ENCODE data around the gene FN3KRP. TPM values are rescaled to one million over a fixed set of nuclear protein-coding genes. Genes with fewer than 3 reads are reported as not detected.
"Not testable (repeated sequence)": the region's sequence is repeated elsewhere in the genome, so short reads cannot be mapped to it uniquely, and the experiment has no call there.

Gene FN3KRP
- total RNA-seq, 1 experiment from 2014 or later, result 37.7 TPM

GRCh38 chr17:82743344-82744219 lies 27.1 kb downstream of the FN3KRP start:
- DNase-seq (ENCODE audit: low read depth), result no peak

GRCh38 chr17:82744736-82745135 lies 28.2 kb downstream of the FN3KRP start:
- not testable (repeated sequence) for DNase-seq (ENCODE audit: low read depth)

GRCh38 chr17:82745524-82745923 lies 29.0 kb downstream of the FN3KRP start:
- no peak for DNase-seq (ENCODE audit: low read depth)

- DNase-seq (ENCODE audit: low read depth), result no peak
Measured at GRCh38 chr17:82748756-82749155, 32.2 kb downstream of the FN3KRP start.

DNA sequence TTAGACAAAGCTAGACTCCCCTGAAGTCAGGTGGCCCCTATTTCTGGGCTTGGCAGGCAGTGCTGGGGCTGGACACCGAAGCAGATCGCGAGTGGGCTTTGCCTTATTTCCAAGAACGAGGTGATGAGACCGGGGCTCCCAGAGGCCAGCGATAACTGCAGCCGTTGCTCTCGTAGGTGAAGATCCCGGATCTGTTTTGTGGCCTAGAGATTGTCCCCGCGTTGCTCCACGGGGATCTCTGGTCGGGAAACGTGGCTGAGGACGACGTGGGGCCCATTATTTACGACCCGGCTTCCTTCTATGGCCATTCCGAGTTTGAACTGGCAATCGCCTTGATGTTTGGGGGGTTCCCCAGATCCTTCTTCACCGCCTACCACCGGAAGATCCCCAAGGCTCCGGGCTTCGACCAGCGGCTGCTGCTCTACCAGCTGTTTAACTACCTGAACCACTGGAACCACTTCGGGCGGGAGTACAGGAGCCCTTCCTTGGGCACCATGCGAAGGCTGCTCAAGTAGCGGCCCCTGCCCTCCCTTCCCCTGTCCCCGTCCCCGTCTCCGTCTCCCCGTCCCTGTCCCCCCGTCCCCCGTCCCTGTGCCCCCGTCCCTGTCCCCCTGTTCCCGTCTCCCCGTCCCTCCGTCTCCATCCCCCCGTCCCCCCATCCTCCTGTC lies 33.9 kb downstream of the FN3KRP start:
- DNase-seq (ENCODE audit: low read depth), result no peak

GRCh38 chr17:82751171-82751570 lies 34.7 kb downstream of the FN3KRP start:
- DNase-seq (ENCODE audit: low read depth), result no peak

DNA sequence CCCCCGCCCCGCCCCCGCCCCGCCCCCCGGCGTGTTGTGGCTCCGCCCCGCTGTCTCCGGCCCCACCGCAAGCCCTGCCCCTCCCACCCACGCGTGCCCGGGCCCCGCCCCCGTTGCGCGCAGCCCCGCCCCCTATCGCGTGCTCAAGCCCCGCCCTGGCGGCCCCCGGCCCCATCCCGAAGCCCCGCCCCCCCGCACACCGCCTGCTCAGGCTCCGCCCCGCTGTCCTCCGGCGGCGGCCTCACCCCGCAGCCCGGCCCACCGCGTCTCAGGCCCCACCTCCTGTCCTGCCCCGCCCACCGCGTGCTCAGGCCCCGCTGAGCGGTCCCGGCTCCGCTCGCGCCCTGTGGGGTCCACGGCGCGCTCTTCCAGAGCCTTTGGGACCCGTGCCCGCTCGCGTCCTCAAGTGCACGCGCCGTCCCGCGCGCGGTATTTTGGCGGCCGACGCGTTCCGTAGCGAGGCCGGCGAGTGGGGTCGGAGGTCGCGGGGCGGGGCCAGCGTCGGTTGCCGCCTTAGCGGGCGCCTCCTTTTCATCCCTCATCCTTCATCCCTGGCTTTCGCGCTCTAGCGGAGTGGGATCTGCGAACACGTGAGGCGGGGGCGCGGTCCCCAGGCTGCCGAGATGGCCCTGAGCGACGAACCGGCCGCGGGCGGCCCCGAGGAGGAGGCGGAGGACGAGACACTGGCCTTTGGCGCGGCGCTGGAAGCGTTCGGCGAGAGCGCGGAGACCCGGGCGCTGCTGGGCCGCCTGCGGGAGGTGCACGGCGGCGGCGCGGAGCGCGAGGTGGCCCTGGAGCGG lies 35.3 kb downstream of the FN3KRP start, which contains the start of gene TBCD:
Gene TBCD (plus strand): TSS at position 495 of the 800 bp plus-strand sequence. CDS start 129 bp downstream, at position 624.
- peak; percentile 87 for DNase-seq (ENCODE audit: low read depth)

DNA sequence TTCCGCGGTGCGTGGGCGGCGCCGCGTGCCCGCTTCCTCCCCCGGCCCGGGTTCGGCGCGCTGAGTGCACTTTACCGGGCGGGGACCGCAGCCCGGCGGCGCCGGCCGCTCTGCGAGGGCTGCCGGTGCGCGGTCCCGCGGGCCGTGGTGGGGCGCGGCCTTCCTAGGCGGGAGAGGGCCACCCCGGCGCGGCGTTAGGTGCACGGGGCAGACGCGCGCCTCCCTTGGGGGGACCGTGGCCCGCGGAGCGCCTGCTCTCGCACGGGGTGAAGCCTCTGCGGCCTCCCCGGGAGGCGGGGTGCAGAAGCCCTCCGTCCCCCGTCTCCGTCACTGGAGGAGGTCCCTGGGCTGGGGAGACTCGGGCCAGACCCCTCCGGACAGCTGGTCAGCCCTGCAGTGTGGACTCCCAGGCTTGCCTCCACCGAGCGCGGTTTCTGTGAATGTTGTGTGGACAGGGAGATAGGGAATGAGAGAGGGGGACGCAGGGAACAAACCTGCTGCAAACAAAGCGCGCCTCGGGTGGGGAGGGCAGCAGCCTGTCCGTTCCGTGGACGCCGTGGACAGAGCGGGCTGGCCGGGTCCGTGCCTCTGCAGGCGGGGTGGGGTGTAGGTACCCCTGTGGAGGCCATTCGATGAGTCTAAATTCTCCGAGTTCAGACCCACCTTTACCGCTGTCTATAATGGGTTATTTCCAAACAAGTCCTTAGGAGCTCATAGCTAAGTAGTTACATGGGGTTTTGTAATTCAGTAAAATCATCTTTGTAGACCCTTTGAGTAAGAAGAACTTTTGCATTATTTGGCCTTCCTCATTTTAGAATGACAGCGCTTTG lies 36.1 kb downstream of the FN3KRP start:
- DNase-seq (ENCODE audit: low read depth), result peak; percentile 35

DNA sequence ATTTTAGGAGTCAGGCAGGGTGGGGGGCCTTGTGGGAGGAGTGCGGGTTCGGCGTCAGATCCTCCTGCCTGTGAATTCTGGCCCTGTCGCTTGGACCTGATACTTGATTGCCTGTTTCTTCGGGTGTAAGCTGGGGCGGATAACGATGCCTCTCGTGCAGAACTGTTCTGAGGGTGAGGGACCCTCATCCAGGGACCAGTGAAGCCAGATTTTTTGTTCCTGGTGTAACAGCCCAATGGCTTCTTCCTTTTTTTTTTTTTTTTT lies 36.6 kb downstream of the FN3KRP start:
- DNase-seq (ENCODE audit: low read depth), result no peak

GRCh38 chr17:82754297-82755208 lies 38.0 kb downstream of the FN3KRP start:
- DNase-seq (ENCODE audit: low read depth), result peak; percentile 37

DNA sequence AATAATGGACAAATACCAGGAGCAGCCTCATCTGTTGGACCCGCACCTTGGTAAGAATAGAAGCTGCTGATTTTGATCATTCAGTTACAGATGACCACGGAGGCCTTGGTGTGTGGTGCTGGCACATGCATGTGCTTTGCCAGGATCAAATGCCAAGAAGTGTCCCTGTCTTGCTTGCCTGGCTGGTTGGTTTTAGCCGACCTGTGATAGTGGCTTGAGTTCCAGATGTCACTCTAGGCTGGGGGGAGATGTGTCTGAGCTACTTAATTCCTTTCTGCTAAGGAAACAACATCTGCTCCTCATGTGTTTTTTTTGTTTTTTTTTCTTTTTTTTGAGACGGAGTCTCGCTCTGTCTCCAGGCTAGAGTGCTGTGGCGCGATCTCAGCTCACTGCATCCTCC lies 39.7 kb downstream of the FN3KRP start:
- DNase-seq (ENCODE audit: low read depth), result no peak

- DNase-seq (ENCODE audit: low read depth), result no peak
Measured at GRCh38 chr17:82765371-82765770, 48.9 kb downstream of the FN3KRP start.

DNA sequence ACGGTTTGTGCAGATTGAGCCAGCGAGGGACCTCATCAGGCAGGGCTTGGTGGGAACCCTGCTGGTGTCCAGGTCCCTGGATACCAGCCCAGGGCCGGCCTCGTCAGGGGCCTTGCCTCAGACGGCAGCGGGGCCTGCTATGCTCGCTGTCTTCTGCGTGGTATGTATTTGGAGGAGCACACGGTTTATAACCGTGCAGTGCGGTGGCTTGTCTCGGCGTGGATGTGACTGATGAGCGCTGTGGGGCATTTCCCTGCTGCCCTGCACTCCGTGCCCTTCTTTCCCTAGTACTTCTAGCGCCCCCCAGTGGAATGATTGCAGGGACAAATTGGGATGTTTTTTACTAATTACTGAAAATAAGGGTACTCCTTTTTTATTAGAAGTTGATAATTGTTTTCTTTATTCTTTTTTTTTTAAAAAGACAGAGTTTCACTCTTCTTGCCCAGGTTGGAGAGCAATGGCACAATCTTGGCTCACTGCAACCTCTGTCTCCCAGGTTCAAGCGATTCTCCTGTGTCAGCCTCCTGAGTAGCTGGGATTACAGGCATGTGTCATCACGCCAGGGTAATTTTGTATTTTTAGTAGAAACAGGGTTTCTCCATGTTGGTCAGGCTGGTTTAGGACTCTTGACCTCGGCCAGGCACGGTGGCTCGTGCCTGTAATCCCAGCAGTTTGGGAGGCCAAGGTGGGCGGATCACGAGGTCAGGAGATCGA lies 50.7 kb downstream of the FN3KRP start:
- peak; percentile 41 for DNase-seq (ENCODE audit: low read depth)

DNA sequence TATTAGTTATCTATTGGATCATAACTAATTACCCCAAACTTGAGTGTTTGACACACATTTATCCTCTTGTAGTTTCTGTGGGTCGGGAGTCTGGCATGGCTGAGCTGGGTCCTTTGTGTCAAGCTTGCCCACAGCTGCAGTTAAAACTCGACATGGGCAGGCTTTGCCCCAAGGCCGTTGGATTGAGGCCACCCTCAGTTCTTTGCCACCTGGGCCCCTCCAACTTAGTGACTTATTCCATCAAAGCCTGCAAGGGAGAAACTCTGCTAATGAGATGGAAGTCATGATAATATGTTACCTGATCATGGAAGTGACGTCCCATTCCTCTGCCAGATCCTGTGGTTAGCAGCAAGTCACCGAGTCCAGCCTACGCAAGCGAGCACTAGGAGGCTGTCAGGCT lies 52.5 kb downstream of the FN3KRP start:
- DNase-seq (ENCODE audit: low read depth), result no peak

GRCh38 chr17:82772026-82772425 lies 55.5 kb downstream of the FN3KRP start:
- DNase-seq (ENCODE audit: low read depth), result peak; percentile 48

DNA sequence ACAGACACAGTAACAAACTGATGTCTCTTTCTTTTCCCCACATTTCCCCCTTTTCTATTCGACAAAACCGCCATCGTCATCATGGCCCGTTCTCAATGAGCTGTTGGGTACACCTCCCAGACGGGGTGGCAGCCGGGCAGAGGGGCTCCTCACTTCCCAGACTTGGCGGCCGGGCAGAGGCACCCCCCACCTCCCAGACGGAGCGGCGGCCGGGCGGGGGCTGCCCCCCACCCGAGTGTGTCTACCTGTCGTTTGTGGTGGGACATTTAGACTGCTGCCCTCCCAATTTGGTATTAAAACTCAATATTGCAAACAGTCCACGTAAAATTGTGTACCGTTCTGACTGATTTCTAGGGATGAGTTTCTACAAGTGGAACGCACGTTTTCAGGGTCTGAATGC lies 58.0 kb downstream of the FN3KRP start:
- DNase-seq (ENCODE audit: low read depth), result not testable (repeated sequence)

DNA sequence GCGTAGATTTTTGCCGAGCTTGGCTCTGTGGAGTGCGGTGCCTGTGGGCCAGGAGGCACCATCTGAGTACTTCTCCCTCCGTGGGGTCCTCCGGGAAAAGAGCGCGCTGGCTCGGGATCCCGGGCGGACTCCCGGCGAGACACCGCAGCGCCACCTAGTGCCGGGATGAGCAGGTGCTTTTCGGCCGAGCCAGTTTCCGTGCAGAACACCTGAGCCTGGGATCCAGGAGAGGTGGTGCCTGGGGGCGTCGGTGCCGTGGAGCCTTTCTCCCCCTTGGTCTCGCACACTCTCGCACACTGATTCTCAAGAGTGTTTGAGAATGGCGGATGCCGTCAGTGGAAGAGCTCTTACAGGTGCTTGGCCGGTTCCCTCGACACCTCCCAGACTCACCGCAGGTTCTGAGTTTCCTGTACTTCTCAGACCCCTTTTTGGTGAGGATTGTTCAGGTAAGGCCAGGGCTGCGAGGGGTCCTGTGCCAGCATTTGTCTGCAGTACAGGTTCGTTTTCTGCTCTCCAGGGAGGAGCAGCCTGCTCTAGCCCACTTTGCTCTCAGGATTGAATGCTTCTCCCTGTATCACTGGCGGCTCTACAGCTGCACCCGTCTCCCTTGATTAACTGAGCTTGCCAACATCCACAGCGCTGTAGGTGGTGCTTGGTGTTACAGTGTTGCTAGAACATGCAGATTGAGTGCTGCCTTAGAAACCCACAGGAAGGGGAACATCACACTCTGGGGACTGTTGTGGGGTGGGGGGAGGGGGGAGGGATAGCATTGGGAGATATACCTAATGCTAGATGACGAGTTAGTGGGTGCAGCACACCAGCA lies 58.7 kb downstream of the FN3KRP start:
- DNase-seq (ENCODE audit: low read depth), result peak; percentile 20

GRCh38 chr17:82776454-82776853 lies 59.9 kb downstream of the FN3KRP start:
- no peak for DNase-seq (ENCODE audit: low read depth)

Data from LHCN-M2 (cell line).